Uterus (tissue), 2 donors: ENCODE results near the gene BMP8A.

ENCODE experiments used
- CTCF ChIP-seq, 4 experiments: fragments of 200-600 bp in 2 of 4; fragments of 450-650 bp in 2 of 4; sonication (generic) in 2 of 4; IDR thresholded peaks; one replicate each; pipeline ENCODE4 v1.5.1; 2016 to 2019; ENCODE audit warnings: antibody characterized with exemption in 4 of 4, mild to moderate bottlenecking in 2 of 4, moderate library complexity in 1 of 4
- POLR2A ChIP-seq, 2 donors: fragments of 450-650 bp; IDR thresholded peaks; one replicate each; pipeline ENCODE4 v1.6.1; 2016; ENCODE audit warnings: antibody characterized with exemption in 2 of 2, mild to moderate bottlenecking in 1 of 2, moderate library complexity in 1 of 2

- no peak for TF ChIP-seq CTCF (IDR thresholded peaks at IDR 0.05)
- TF ChIP-seq POLR2A (IDR thresholded peaks at IDR 0.05), result no peak
These were observed 40.1 kb downstream of the BMP8A start for GRCh38 chr1:39531526-39531925.
